Measurements from ENCODE around the gene ZNF385B.
A peak's percentile ranks its signal among the peaks of the same experiment; 100 is the strongest.

The ZNF385B gene

GRCh38 chr2:179702912-179703311 lies 158.5 kb downstream of the ZNF385B start:
- no peak for DNase-seq
- intact Hi-C loops (cut with DNase I): no loop called here

- DNase-seq: no peak
- intact Hi-C loops (cut with DNase I): no loop called here
Measured at GRCh38 chr2:179701524-179702110, 159.8 kb downstream of the ZNF385B start.

- intact Hi-C loops (cut with DNase I): no loop called here
- DNase-seq: no peak
Measured at GRCh38 chr2:179695486-179695885, 165.9 kb downstream of the ZNF385B start.

GRCh38 chr2:179694963-179695362 lies 166.4 kb downstream of the ZNF385B start:
- intact Hi-C loops (cut with DNase I): no loop called here

GRCh38 chr2:179692610-179693009 lies 168.8 kb downstream of the ZNF385B start:
- DNase-seq: no peak
- intact Hi-C loops (cut with DNase I): no loop called here

More at GRCh38 chr2:179694963-179695362, 166.4 kb downstream of the ZNF385B start:
- DNase-seq: no peak

- intact Hi-C loops (cut with DNase I): no loop called here
- DNase-seq: no peak
Measured at GRCh38 chr2:179692043-179692442, 169.4 kb downstream of the ZNF385B start.

- DNase-seq: no peak
- intact Hi-C loops (cut with DNase I): no loop called here
Measured at GRCh38 chr2:179691235-179691634, 170.2 kb downstream of the ZNF385B start.

GRCh38 chr2:179686718-179687342 lies 174.6 kb downstream of the ZNF385B start:
- intact Hi-C loops (cut with DNase I): no loop called here
- DNase-seq: no peak

- intact Hi-C loops (cut with DNase I): no loop called here
- no peak for DNase-seq
Measured at GRCh38 chr2:179686069-179686468, 175.3 kb downstream of the ZNF385B start.

- DNase-seq: no peak
- intact Hi-C loops (cut with DNase I): no loop called here
Measured at GRCh38 chr2:179685146-179685545, 176.3 kb downstream of the ZNF385B start.

GRCh38 chr2:179682756-179683155 lies 178.7 kb downstream of the ZNF385B start:
- DNase-seq: no peak
- intact Hi-C loops (cut with DNase I): no loop called here

GRCh38 chr2:179677746-179678505 lies 183.5 kb downstream of the ZNF385B start:
- intact Hi-C loops (cut with DNase I): no loop called here
- DNase-seq: no peak

GRCh38 chr2:179677077-179677688 lies 184.2 kb downstream of the ZNF385B start:
- intact Hi-C loops (cut with DNase I): no loop called here
- DNase-seq: peak in 3 of 42 donors; percentile 6 to 37 (median 28)

GRCh38 chr2:179675435-179675834 lies 186.0 kb downstream of the ZNF385B start:
- DNase-seq: peak in 6 of 42 donors; percentile 3 to 44 (median 13)
- intact Hi-C loops (cut with DNase I): no loop called here

- intact Hi-C loops (cut with DNase I): no loop called here
- DNase-seq: no peak
Measured at GRCh38 chr2:179671043-179671981, 190.1 kb downstream of the ZNF385B start.

- intact Hi-C loops (cut with DNase I): no loop called here
- no peak for DNase-seq
Measured at GRCh38 chr2:179669196-179669595, 192.2 kb downstream of the ZNF385B start.

GRCh38 chr2:179664972-179665812 lies 196.2 kb downstream of the ZNF385B start:
- DNase-seq: no peak
- intact Hi-C loops (cut with DNase I): no loop called here

GRCh38 chr2:179661986-179662385 lies 199.4 kb downstream of the ZNF385B start:
- intact Hi-C loops (cut with DNase I): no loop called here

More at GRCh38 chr2:179661986-179662385, 199.4 kb downstream of the ZNF385B start:
- DNase-seq: no peak
